ENCODE measurements around the gene CAPS.
A peak's percentile ranks its signal among the peaks of the same experiment; 100 is the strongest.

Gene CAPS

GRCh38 chr19:5914946-5915781 lies 1.1 kb downstream of the CAPS start:
- DNase-seq: no peak

GRCh38 chr19:5915782-5916165 lies 1.7 kb downstream of the CAPS start:
- no peak for DNase-seq

- no peak for DNase-seq
These were observed 2.2 kb downstream of the CAPS start for GRCh38 chr19:5916181-5916708.

- no peak for DNase-seq
These were observed 3.5 kb downstream of the CAPS start for GRCh38 chr19:5917431-5918107.

- no peak for DNase-seq
These were observed 4.5 kb downstream of the CAPS start for GRCh38 chr19:5918463-5919079.

- DNase-seq: no peak
These were observed 7.6 kb downstream of the CAPS start for GRCh38 chr19:5921516-5922160.

- DNase-seq: no peak
These were observed 8.1 kb downstream of the CAPS start for GRCh38 chr19:5922161-5922545.

- DNase-seq: no peak
These were observed 9.3 kb downstream of the CAPS start for GRCh38 chr19:5923356-5923755.

- no peak for DNase-seq
These were observed 11.9 kb downstream of the CAPS start for GRCh38 chr19:5925830-5926427.

GRCh38 chr19:5926641-5927440 lies 12.8 kb downstream of the CAPS start:
- no peak for DNase-seq

- no peak for DNase-seq
These were observed 13.4 kb downstream of the CAPS start for GRCh38 chr19:5927441-5927821.

GRCh38 chr19:5929179-5929578 lies 15.1 kb downstream of the CAPS start:
- no peak for DNase-seq

- DNase-seq: no peak
These were observed 15.6 kb downstream of the CAPS start for GRCh38 chr19:5929625-5930024.

- no peak for DNase-seq
These were observed 17.2 kb downstream of the CAPS start for GRCh38 chr19:5931251-5931650.

GRCh38 chr19:5932146-5932545 lies 18.1 kb downstream of the CAPS start:
- DNase-seq: no peak

- no peak for DNase-seq
These were observed 18.7 kb downstream of the CAPS start for GRCh38 chr19:5932609-5933262.

- no peak for DNase-seq
These were observed 19.5 kb downstream of the CAPS start for GRCh38 chr19:5933391-5934068.

- no peak for DNase-seq
These were observed 20.0 kb downstream of the CAPS start for GRCh38 chr19:5934069-5934401.

- peak; percentile 81 for DNase-seq
These were observed 20.9 kb downstream of the CAPS start for GRCh38 chr19:5934774-5935472.

All from amniotic stem cell (primary cell).